HG03095 (cell line): ENCODE data around the gene BANF2.

Experiments used
- ATAC-seq: cut with Tn5 transposase; IDR thresholded peaks from one replicate; pipeline ENCODE4 v1.9.1; 2021; ENCODE audit warnings: moderate library complexity; ENCODE audit not compliant: unreplicated experiment

The BANF2 gene

DNA sequence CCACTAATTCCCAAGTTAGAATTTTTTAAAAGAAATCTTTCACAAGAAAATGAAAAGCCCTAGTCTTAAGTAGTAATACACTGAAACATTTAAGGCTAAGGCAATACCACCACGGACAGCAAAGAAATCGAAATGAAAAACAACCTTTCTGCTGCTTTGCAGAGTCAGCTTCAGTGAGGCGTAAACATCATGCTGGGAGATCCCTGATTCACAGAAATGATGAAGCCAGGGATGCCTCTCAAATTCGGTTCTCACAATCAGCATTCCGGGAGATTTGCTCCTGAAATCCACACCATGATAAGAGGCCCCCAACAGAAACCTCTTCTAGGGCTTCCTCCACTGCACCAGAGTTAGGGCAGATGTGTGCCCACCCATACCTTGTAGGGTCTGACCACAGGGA is 36.3 kb upstream of the BANF2 start:
- ATAC-seq = no peak

DNA sequence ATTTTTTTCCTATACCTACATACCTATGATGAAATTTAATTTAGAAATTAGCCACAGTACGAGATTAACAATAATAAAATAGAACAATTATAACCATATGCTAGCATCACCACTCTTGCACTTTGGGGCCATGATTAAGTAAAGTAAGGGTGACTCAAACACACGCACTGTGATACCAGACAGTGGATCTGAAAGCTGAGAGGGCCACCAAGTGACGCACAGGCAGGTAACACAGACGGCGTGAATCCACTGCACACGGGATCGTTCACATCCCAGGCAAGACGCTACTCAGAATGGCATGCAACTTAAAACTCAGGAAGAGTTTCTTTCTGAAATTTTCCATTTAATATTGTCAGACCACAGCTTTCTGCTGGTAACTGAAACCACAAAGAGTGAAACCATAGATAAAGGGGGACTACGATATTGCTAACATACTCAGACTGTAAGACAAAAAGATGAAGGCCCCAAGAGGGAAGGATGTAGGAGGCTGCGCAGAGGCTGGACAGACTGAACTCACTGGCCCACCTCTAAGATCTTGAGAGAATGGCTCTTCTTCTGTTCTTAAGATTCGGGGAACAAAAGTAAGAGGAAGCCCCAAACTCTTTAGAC is 35.6 kb upstream of the BANF2 start:
- ATAC-seq = no peak

DNA sequence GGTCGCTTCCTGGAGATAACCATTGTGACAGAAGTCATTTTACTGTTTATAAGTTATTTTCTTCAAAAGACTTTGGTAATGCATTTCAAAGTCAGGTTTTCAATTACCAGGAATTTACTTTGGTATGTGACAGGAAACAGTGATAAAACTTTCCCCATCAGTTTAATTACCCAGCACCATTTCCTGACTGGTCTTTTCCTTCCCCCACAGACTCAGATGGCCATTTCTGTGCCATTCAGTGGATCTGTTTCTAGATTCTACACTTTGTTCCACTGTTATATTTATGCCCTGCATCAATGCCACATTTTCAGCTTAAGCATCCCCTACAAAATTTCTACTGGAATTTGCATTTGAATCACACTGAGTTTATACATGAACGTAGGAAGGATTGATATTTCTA is 34.0 kb upstream of the BANF2 start:
- ATAC-seq = no peak

- no peak for ATAC-seq
Observed at GRCh38 chr20:17666481-17666880, 33.3 kb upstream of the BANF2 start.

DNA sequence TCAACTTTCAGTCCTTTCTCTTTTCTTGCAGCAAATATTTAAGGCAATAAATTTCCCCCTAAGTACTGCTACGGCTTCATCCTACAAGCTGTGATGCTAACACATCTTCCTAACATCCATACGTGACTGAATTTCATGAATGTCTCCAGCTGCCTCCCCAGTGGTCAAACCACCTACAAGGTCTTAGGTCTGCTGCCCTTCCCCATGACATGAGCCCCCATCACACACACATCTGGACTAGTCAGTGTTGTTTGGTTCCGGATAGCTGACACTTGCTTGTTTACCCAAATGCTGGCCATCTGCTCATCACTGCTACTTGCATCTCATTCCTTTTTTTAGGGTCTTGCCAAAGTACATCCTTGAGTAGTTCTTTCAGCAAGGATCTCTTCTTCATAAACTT is 32.3 kb upstream of the BANF2 start:
- no peak for ATAC-seq

DNA sequence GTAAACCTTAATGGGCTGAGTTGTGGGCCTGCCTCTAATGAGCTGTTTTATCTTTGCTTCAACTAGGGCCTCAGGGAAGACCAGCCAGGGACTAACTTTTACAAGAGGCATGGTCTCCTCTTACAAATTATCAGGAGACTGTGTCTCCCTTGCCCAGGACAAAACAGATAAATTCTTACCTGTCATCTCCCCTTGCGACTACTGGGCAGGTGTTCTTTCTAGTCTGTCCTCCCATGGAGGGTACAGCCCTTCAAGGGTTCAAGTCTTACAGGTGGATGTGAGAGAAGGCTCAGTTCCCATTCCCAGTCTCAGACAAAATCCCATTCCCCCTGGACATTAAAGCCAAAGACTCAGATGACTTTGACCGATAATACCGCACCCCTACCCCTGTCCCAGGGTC is 31.3 kb upstream of the BANF2 start:
- no peak for ATAC-seq

DNA sequence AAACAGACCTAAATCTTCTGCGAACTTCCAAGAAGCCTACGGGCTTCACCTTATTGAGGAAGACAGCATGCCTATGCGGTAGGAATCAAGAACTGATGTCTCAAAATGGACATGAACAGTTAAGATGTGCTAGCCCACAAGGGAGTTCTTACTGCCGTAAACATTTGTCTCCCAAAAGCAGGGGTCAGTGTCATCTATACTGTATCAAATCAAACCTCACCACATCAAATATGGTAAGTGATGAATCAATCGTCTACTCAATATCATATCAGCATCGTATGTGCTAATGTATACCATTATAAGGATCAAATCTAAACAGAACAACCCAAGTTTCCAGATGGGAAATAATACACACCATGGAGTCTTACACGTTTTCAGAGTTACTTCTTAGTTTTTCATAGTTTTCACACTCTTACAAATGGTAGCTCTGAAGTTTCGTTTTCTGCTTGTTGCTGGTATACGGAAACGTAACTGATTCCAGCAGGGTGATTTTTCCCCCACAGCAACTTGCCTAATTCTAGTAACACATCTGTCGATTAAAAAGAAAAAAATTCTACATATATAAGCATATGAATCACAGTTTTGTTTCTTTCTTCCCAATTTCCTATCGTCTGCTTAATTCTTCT is 30.3 kb upstream of the BANF2 start:
- no peak for ATAC-seq

DNA sequence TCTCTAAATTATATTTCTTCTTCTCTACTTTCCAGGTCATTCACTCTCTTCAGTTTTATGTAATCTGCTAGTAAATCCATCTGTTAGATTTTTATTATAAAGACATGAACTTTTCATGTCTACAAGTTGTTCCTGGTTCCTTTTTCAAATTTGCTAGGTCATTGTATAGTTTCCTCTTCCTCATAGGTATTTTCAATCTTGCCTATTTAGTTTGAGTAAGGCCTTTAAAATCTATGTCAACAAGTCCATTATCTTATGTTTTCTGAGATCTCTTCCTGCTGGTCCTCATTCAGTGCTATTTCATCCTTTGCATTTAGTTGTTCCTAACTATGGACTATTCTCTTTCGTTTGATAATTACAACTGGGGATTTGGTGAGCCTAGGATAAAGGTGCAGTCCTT is 28.8 kb upstream of the BANF2 start:
- no peak for ATAC-seq

- no peak for ATAC-seq
Observed at GRCh38 chr20:17671565-17671964, 28.2 kb upstream of the BANF2 start.

- ATAC-seq = no peak
Observed at GRCh38 chr20:17673084-17673483, 26.7 kb upstream of the BANF2 start.

- no peak for ATAC-seq
Observed at GRCh38 chr20:17674722-17675518, 24.8 kb upstream of the BANF2 start.

GRCh38 chr20:17675519-17676377 is 24.0 kb upstream of the BANF2 start:
- no peak for ATAC-seq

DNA sequence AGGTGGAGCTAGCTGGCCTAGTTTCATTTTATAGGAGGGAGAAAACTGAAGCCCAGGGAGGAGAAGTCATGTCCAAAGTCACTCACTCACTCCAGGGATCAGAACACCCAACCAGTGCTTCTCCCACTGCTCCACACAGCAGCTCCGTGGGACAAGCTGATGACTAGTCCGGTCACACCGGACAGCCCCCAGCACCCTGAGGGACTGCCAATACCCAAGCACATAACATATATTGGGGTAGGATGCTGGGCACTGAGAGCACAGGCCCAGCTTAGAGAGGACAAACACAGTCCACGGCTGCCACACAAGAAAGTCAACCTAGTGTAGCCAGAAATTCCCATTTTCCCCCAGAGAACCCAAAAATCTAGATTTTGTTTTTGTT is 23.4 kb upstream of the BANF2 start:
- no peak for ATAC-seq

DNA sequence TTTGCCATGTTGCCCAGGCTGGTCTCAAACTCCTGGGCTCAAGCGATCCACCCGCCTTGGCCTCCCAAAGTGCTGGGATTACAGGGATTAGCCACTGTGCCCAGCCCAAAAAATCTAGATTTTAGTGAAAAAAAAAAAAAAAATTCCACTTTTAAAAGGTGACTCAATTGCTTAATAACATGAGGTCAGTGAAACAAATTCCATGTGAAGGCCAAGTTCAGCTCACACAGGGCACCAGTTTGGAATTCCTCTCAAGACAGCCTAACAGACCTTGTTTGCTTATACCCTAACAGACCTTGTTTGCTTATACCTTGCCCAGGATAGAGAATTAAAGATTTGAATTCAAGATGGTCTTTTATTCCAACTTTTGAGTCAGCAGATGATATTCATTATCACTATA is 22.8 kb upstream of the BANF2 start:
- ATAC-seq = no peak

- no peak for ATAC-seq
Observed at GRCh38 chr20:17678295-17678694, 21.5 kb upstream of the BANF2 start.

- ATAC-seq = no peak
Observed at GRCh38 chr20:17678886-17679285, 20.9 kb upstream of the BANF2 start.

GRCh38 chr20:17679941-17680835 is 19.6 kb upstream of the BANF2 start:
- ATAC-seq = no peak

DNA sequence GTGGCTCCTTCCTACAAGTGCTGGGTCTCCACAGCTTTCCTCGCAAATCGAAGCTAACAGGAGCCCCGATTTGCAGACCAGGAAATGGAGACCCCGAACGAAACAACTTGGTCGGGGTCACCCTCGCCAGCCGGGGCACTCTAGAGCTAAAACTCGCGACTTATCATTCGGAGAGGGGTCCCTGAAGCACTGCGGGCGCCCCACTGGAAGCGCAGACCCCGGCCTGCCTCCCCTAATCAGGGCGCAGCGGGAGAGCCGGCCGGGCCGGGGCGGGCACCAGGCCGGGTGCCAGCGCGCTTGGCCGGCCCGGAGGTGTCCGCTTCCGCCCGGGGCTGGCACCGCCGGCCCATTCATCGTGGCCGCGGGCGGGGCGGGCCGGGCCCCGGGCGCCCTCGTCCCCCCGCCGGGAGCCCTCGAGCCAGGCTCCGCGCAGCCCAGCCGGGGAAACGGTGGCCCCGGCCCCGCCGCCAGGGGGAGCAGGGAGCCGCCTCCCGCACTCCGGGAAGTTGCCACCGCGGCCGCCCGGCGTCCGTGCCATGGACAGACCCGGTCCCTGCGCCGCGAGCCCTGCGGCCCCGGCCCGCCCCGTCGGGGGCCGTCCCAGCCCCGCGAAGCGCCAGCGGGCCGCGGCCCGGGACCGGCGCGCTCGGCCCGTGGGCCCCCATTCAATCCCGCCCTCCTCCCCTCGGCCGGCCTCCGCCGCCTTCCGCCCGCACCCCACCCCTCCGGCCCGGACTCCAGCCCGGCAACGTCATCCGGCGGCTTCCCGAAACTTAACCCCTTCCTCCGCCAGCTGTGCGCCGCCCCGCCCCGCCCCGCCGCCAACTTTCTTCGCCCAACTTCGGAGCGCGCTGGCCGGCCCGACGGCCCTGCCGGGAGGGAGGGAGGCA is 18.7 kb upstream of the BANF2 start:
- no peak for ATAC-seq

DNA sequence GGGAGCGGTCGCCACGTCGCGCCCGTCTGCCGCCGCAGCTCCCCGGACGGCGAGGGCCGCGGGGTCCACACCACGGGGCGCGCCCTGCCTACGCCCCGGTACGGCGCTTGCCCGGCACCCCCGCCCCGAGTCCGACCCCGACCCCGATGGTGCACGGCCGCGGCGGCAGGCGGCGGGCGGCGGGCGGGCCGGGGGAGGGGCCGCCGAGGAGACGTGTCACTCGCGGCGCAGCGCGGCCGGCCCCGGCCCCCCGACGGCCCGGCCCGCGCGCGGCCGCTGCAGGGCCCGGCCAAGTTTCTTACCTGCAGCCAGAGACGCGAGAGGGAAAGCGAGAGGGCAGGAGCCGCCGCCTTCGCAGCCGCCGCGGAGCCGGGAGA is 18.1 kb upstream of the BANF2 start:
- no peak for ATAC-seq
